HG03442 (cell line): ENCODE results near the gene GABRA5.
"Not testable (repeated sequence)": the region's sequence is repeated elsewhere in the genome, so short reads cannot be mapped to it uniquely, and the experiment has no call there.

Experiments used
- ATAC-seq: cut with Tn5 transposase; IDR thresholded peaks from one replicate; pipeline ENCODE4 v1.9.1; 2021; ENCODE audit warnings: mild to moderate bottlenecking, moderate library complexity; ENCODE audit not compliant: unreplicated experiment

Gene GABRA5

GRCh38 chr15:26875476-26875850 is 8.6 kb downstream of the GABRA5 start:
- no peak for ATAC-seq

DNA sequence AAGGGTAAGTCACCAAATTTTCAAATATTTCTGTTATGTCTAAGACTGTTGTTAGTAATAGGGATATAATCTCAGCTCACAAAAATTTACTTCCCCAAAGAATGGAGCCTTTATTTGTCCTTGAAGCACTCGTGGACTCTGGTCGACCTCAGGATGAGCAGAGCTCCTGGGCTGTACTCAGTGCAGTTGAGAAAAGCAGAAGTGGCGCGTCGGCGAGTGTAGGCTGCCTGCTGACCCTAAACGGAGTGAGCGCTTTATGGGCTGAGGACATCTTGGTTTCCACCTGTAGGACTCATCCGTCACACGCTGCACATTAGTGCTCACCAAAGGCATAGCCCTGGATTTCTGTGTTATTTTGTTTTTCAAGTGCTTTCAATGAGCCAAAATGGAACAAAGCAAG is 11.0 kb downstream of the GABRA5 start:
- ATAC-seq, result no peak

- ATAC-seq, result no peak
Measured at GRCh38 chr15:26879706-26880105, 12.8 kb downstream of the GABRA5 start.

DNA sequence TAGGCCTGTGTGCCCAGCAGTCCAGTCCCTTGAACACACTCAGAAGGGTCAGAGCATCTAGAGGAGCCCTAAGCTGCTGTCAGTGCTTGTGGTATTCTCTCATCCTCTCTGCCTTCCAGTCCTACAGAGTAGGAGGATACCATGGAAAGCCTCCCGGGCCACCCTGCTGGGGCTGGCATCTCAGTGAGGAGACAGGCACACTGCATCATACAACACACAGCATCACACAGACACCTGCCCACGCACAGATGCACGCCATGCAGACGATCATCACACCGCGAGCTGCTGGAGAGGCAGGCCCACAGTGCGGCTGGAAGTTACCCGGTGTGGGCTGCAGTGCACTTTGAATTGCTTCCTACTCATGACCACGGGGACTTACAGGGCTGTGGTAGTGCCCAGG is 15.2 kb downstream of the GABRA5 start:
- no peak for ATAC-seq

DNA sequence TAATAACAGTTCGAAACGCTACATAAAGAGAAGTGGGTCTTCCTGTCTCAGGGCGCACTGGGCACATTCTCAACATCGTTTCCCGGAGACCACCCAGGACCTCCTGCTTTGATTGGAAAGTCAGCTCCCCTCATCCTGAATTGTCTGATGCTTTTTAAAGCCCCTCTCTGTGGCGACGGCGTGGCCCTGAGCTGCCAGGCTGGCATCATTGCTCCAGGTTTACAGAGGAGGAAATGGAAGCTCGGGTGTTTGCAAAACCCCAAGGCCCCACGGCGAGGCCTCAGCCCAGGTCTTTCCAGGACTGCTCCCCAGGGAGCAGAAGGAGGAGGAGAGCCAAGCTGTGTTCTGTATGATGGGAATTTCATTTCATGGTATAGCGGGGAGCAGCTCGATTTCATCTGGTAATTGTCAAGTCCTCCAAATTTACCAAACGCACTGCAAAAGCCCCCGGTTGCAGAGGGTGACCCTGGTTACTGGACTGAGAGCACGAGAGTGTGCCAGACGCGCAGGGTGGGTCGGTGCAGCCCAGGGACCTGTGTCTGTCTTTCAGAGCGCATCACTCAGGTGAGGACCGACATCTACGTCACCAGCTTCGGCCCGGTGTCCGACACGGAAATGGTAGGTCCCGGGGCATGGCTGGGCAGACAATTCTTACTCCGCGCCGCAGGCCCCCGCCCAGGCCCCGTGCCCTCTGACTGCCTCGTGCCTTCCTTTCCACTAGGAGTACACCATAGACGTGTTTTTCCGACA is 15.9 kb downstream of the GABRA5 start:
- no peak for ATAC-seq

DNA sequence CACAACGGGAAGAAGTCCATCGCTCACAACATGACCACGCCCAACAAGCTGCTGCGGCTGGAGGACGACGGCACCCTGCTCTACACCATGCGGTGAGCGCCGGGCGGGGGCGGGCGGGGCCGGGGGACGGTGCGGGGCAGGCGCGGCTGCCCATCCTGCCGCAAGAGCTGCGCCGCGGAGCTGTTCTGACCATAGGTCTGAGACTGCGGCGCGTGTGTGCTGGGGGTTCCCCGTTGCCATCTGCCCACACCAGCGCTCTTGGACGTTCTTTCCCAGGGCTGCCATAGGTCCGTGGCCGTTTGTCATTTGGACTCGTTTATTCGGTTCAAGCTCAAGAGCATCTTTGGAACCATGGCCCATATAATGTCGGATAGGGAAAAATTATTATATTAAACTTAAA is 16.6 kb downstream of the GABRA5 start:
- ATAC-seq, result no peak

DNA sequence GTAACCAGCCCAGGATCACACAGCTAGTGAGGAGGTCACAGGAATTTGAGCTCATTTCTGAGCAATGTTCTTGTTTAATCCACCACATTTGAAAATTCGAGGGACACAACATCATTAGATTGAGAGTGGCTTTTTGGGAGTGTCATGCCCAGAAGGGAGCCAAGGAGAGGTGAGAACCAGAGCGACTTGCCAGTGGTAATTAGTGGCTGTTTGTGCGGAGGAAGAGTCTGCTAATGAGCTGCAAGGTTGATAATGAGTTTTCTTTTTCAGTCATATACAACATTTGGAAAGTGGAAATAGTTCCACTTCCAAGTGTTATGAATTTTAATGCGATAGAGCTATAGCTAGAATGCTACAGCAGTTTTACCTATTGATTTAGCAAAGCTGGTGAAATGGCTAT is 19.7 kb downstream of the GABRA5 start:
- ATAC-seq, result no peak

DNA sequence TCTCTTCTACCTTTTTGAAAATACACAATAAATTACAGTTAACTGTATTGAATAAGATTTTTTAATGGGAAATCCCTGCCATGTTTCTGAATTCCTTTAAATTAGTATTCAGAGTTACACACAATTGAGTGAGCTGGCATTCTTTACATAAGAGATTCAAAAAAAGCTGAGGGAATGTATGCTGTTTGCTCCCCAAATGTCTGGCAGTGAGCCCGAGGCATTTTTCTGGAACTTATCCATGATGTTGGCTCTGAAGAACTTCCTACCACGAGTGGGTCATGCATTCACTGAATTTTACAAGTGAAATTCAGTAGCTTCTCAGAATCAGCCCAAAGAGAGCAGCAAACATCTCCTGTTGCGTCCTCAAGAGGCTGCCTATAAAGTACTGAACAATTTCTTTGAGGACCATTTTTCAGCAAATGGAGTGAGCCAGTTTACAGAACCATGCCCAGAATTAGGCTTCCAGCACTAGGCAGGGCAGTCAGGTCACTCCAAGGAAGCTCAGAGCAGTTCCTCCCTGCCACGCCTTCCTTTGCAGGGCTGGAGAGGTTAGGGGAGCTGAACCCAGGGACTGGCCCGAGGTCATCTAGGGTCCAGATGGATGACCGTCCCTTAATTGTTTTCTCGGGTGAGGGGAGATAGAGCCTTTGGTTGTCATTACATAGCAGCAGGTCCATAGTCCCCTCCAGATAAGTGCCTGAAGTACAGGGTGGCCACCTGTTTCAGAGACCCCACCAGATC is 21.2 kb downstream of the GABRA5 start:
- ATAC-seq, result no peak

- ATAC-seq, result no peak
Measured at GRCh38 chr15:26888761-26889160, 21.9 kb downstream of the GABRA5 start.

DNA sequence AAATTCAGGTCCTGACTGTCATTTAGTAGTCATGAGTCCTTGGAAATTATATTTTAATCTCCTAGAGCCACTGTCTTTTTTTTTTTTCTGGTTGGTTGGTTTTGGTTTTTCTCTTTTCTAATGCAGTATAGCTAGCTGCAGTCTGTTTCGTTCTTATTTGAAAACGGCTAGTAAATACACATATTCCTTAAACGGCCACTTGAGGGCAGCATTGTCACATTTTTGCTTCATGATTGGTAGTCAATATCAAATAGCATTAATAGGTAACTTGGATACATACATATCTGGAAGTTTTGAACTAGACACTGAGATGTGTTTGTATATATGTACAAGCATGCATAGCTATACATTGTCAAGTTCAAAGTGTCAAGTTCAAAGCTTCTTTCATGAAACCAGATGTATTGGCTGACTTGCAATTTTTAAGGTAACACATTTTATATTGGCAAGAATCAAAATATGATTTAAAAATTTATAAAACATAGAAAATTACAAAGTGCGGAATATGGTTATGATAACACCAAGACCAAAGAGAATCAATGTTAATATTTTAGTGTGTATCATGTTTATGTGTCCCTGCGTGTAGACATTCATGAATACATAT is 22.5 kb downstream of the GABRA5 start:
- ATAC-seq, result no peak

- ATAC-seq, result no peak
Measured at GRCh38 chr15:26890451-26890850, 23.6 kb downstream of the GABRA5 start.

DNA sequence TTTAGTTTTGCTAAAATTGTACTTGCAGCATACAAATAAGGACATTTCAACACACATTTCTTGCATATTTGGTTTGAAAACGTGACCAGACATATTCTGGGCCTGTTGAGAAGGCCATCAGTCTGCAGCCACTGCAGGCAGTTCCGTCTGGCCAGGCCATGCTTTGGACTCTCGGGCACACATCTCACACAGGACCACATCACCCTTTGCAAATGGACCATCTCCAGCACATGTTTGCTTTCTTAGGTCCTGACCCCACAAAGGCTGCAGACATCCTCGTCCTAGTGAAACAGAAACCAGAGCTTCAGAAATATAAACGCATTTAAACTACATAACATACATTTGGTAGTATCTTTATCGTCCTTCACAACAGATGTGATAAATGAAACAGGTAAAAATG is 24.1 kb downstream of the GABRA5 start:
- no peak for ATAC-seq

- ATAC-seq, result no peak
Measured at GRCh38 chr15:26891448-26892181, 24.8 kb downstream of the GABRA5 start.

GRCh38 chr15:26892182-26892518 is 25.3 kb downstream of the GABRA5 start:
- ATAC-seq, result no peak

DNA sequence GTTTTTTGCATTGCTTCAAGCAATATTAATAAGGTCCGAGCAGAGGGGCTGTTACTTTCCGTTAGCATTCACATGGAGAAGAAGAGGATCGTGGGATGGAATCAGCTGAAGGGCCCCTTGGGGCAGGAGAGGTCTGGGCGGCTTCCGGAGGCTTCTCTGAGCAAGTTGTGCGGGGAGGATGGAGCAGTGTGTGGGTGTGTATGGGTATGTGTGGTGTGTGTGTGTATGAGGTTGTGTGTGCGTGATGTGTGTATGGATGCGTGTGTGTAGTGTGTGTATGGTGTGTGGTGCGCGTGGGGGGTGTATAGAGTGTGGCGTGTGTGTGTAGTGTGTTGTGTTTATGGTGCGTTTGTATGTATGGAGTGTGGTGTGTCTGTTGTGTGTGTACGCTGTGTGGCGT is 25.8 kb downstream of the GABRA5 start:
- no peak for ATAC-seq

DNA sequence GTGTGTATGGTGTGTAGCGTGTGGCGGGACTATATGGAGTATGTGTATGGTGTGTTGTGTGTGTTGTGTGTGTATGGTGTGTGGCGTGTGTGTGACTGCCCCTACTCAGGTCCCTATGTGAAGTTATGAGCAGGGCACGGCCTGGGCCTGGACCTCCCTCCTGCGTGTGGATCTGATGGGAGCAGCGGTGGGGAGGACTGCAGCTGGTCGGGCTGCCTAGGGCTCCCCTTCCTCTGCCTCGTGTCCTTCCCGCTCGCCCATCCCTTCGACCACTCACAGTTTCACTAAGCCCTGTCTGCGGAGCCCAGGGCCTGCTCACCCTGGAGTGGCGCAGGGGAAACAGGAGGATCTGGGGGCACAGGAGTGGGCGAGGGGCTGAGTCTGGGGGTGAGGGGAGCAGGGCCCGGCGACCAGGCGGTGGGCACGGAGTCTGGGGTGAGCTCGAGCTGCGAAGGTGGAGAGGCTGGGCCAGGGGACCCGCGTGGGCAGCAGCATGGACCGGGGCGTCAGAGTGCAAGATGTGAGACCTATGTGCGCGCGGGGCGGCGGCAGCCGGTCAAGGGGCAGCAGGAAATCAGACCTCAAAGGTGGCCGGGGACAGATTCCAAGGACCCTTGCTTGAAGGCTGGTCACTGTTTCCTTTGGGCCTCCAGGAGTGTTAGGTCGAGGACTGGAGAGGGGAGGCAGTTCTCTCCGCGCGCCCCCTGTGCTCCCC is 26.6 kb downstream of the GABRA5 start:
- no peak for ATAC-seq

DNA sequence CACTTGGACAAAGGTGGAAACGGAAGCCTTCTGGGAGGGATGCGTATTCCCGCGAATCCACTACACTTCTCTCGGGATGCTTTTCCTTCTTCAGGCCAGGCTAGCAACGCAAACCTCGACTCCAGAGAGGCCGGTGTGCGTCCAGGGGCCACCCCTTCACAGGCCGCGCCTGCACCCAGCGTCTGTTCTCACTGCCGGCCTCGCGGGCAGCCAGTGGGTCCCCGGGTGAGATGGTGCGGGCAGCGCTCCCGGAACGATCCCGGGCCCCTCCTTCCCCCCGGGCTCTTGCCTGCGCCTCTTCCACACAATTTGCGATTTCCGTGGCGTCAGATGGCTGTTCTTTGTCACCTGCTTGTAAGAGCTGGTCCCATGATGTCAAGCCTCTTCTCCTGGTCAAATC is 27.3 kb downstream of the GABRA5 start:
- no peak for ATAC-seq

GRCh38 chr15:26895346-26895745 is 28.5 kb downstream of the GABRA5 start:
- not testable (repeated sequence) for ATAC-seq

DNA sequence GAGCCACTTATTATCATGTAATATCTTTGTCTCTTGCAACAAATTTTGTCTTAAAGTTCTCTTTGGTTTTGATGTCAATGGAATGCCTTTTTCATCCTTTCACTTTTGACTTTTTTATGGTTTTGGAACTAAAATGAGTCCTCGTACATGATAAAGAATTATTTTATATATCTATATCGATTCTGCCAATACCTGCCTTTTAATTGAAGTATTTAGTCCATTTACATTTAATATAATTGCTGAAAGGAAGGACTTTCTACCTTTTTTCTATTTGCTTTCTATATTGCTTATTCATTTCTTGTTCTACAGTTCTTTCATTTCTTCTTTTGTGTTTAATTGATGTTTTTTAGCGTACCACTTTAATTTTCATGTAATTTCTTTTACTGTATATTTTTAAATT is 32.8 kb downstream of the GABRA5 start:
- no peak for ATAC-seq

DNA sequence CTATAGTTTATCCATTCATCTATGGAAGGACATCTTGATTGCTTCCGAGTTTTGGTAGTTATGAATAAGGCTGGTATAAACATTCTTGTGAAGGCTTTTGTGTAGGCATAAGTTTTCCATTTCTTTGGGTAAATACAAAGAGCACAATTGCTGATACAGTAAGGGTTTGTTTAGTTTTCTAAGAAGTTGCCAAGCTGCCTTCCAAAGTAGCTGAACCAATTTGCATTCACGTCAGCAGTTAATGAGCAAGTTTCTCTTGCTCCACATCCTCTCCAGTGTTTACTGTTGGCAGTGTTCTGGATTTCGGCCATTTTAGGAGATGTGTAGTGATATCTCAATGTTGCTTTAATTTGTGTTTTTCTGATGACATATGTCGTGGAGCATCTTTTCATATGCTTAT is 34.2 kb downstream of the GABRA5 start:
- no peak for ATAC-seq

DNA sequence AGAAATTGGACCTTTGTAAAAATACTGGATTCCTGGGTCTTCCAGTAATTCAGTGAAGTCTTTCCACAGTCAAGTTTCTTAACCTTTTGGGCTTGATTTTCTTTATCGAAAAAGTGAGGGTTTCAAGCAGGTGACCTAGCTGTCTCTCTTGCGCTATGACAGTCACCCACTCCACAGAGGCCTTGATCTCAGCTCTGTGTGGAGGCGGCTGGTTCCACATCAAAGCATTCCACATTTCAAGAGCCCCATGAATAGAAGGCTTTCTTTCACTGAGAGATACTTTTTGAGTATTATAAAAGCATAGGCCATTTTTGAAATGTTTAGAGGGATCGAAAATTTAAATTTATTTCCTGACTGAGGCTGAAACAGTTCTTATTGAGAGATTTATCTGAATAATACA is 43.9 kb downstream of the GABRA5 start:
- ATAC-seq, result no peak
